Esophagus muscularis mucosa (tissue), 4 donors: ENCODE results near the gene MAGI2. TPM values are rescaled to one million over a fixed set of nuclear protein-coding genes. Genes with fewer than 3 reads are reported as not detected.

Source experiments
- DNase-seq: peaks from one replicate; pipeline ENCODE4 v3.0.0-alpha.2; 2017; ENCODE audit errors: extremely low spot score
- H3K27ac ChIP-seq, 4 donors: fragments of 200-600 bp; sonication (generic); replicated peaks in 1 of 4; 1 replicate in 3 of 4; 2 replicates in 1 of 4; pipeline ENCODE4 v1.5.1; 2016 to 2019; ENCODE audit warnings: mild to moderate bottlenecking in 1 of 4
- H3K27me3 ChIP-seq, 4 donors: fragments of 200-600 bp; sonication (generic); one replicate each; pipeline versions ENCODE4 v1.5.1 to v1.6.0; 2016 to 2019
- H3K36me3 ChIP-seq, 4 donors: fragments of 200-600 bp; sonication (generic); one replicate each; pipeline ENCODE4 v1.5.1; 2016 to 2019
- H3K4me1 ChIP-seq, 4 donors: fragments of 200-600 bp; sonication (generic); one replicate each; pipeline ENCODE4 v1.5.1; 2016 to 2019
- H3K4me3 ChIP-seq, 4 donors: fragments of 200-600 bp; sonication (generic); 1 replicate in 2 of 4; 2 replicates in 2 of 4; pipeline ENCODE4 v1.5.1; 2016 to 2019; ENCODE audit warnings: mild to moderate bottlenecking in 4 of 4, moderate library complexity in 1 of 4
- H3K9me3 ChIP-seq, 4 donors: fragments of 200-600 bp; sonication (generic); 1 replicate in 3 of 4; 2 replicates in 1 of 4; pipeline ENCODE4 v1.5.1; 2016 to 2019
- EP300 ChIP-seq: sonication (generic); formaldehyde crosslinking; IDR thresholded peaks from one replicate; pipeline ENCODE4 v1.6.1; 2017; ENCODE audit warnings: antibody characterized with exemption
- POLR2A ChIP-seq: fragments of 450-650 bp; IDR thresholded peaks from one replicate; pipeline ENCODE4 v1.6.1; 2017; ENCODE audit warnings: antibody characterized with exemption, moderate library complexity, mild to moderate bottlenecking, low read depth
- POLR2AphosphoS5 ChIP-seq, 2 donors: sonication (generic); formaldehyde crosslinking; IDR thresholded peaks; one replicate each; pipeline ENCODE4 v1.6.1; 2017; ENCODE audit warnings: antibody characterized with exemption in 2 of 2
- WGBS: methylation state at CpG from one replicate; pipeline ENCODE4 v1.1.5; 2018; 5-methylcytosine and 5-hydroxymethylcytosine counted together
- intact Hi-C: fragments of 100-400 bp; cut with DNase I; formaldehyde crosslinking; loops from one replicate; pipeline ENCODE4 v1.15.1; 2023
- small RNA-seq, 3 donors: library from RNA; depleted of rRNA; stranded (forward); fragments of <200 nt; gene quantifications; one replicate each; pipeline ENCODE3, GENCODE V24; 2016
- total RNA-seq, 4 donors: library from RNA; depleted of rRNA; stranded (reverse); fragments of >200 nt; gene quantifications; one replicate each; pipeline versions ENCODE4 v1.1.0 to v1.2.1, GENCODE V29; 2016
- TF ChIP-seq, protein P1 (sequence below), 3 experiments: fragments of 200-600 bp in 2 of 3; fragments of 450-650 bp in 1 of 3; sonication (generic) in 2 of 3; IDR thresholded peaks; one replicate each; pipeline ENCODE4 v1.5.1; 2017 to 2019; ENCODE audit warnings: antibody characterized with exemption in 3 of 3, mild to moderate bottlenecking in 2 of 3, moderate library complexity in 1 of 3

The MAGI2 gene
- total RNA-seq, 4 donors from 2014 or later = 14.4 to 22.3 (median 21.2) TPM

DNA sequence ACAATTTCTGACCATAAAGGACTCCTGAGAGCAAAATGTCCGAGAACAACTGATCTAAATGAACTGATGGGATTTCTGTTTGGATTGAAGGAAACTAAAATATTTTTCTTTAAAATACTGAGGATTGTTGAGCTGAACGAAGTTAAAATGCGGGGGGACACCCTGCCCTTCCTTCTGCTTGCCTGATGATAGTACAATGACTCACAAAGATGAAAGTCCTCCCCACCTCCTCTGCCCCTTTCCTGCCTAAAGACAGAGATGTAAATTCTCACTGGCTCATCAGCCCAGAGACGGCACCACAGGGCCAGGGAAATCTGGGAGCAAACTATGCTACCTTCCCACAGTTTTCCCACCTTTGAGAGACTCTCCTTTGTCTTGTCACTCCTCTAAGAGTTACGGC, 1474.2 kb downstream of the MAGI2 start:
- Histone ChIP-seq H3K4me1 (no peaks in the 10 kb centered on the region), H3K27ac (no peak overlapping the region), H3K4me3 (no peak overlapping the region), H3K9me3 (no peaks in the 10 kb centered on the region), H3K27me3 (no peaks in the 10 kb centered on the region), H3K36me3 (no peaks in the 10 kb centered on the region)
- intact Hi-C loops = no loop called here
- WGBS = 85% methylated on average over 5 of the region's 5 CpGs
- no peak for TF ChIP-seq POLR2AphosphoS5 (IDR thresholded peaks at IDR 0.05)
- no peak for TF ChIP-seq EP300
- no peak for TF ChIP-seq POLR2A
- TF ChIP-seq, protein P1, sequence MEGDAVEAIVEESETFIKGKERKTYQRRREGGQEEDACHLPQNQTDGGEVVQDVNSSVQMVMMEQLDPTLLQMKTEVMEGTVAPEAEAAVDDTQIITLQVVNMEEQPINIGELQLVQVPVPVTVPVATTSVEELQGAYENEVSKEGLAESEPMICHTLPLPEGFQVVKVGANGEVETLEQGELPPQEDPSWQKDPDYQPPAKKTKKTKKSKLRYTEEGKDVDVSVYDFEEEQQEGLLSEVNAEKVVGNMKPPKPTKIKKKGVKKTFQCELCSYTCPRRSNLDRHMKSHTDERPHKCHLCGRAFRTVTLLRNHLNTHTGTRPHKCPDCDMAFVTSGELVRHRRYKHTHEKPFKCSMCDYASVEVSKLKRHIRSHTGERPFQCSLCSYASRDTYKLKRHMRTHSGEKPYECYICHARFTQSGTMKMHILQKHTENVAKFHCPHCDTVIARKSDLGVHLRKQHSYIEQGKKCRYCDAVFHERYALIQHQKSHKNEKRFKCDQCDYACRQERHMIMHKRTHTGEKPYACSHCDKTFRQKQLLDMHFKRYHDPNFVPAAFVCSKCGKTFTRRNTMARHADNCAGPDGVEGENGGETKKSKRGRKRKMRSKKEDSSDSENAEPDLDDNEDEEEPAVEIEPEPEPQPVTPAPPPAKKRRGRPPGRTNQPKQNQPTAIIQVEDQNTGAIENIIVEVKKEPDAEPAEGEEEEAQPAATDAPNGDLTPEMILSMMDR (IDR thresholded peaks at IDR 0.05) = no peak
- DNase-seq = no peak

DNA sequence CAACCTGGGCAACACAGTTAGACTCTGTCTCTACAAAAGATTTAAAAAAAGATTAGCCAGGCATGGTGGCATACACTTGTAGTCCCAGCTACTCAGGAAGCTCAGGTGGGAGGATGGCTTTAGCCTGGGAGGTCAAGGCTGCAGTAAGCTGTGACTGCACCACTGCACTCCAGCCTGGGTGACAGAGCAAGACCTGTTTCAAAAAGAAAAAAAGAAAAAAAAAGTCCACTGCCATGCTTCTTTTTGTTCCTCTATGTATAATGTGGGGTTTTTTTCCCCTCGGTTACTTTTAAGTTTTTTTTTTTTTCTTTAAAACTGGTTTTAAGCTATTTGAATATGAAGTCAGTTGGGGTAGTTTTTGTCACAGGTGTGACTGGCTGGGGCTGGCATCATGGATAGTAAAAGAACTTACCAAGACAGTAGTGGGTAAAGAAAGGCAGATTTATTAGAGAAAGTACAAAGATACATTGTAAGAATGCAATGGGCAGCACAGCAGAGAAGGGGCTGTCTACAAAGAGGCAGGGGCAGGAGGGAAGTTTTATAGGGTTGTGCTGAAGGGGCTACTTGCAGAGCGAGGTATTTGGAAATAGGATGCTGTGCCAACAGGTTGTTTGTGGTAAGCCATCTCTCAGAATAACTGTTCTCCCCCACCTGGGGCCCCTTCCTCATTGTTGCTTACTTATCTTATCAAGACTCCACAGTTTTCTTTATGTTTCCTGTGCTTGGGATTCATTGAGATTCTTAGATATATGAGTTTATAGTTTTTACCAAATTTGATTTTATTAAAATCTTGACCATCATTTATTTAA, 1477.6 kb downstream of the MAGI2 start:
- Histone ChIP-seq H3K27ac (no peak overlapping the region), H3K27me3 (no peaks in the 10 kb centered on the region), H3K36me3 (no peaks in the 10 kb centered on the region), H3K4me3 (no peak overlapping the region), H3K9me3 (no peaks in the 10 kb centered on the region), H3K4me1 (no peaks in the 10 kb centered on the region)
- intact Hi-C loops = no loop called here
- WGBS = 86% methylated on average over 2 of the region's 2 CpGs
- no peak for DNase-seq
- TF ChIP-seq POLR2AphosphoS5 (IDR thresholded peaks at IDR 0.05) (no peak), POLR2A (no peak), EP300 (no peak)
- TF ChIP-seq, protein P1 (IDR thresholded peaks at IDR 0.05) = no peak

DNA sequence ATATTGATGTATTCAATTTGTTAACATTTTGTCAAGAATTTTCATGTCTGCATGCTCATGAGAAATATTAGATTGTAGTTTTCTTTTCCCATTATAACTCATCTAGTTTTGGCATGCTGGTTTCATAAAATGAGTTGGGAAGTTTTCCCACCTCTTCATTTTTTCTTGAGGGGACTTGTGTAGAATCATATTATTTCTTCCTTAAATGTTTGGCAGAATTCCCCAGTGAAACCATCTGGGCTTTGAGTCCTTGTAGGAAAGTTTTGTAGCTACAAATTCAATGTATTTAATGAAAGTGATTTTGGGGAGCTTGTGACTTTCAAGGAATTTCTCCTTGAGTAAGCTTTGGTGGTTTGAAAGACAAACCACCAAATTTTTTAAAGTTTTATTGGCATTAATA, 1481.7 kb downstream of the MAGI2 start:
- Histone ChIP-seq H3K9me3 (no peaks in the 10 kb centered on the region), H3K27me3 (no peaks in the 10 kb centered on the region), H3K4me3 (no peak overlapping the region), H3K27ac (no peak overlapping the region), H3K4me1 (no peaks in the 10 kb centered on the region), H3K36me3 (no peaks in the 10 kb centered on the region)
- no peak for DNase-seq
- no peak for TF ChIP-seq POLR2A
- TF ChIP-seq EP300 = no peak
- TF ChIP-seq, protein P1 (IDR thresholded peaks at IDR 0.05) = no peak
- no peak for TF ChIP-seq POLR2AphosphoS5 (IDR thresholded peaks at IDR 0.05)
- intact Hi-C loops = no loop called here

DNA sequence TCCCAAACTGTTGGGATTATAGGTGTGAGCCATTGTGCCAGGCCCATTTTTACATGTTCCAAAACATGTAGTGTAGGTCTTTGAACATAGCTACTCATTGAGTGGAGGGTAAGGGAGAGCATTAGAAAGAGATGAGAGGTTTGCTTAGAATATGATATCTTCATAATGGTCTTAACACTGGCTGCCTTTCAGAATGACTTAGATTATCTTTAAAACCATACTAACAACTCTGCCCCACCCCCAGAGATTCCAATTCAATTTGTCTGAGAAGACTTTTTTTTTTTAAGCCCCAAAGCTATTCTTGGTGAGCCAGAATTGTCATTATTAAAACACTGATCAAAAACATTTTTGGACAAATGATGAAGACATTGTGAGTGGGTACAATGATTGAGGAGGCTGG, 1486.0 kb downstream of the MAGI2 start:
- no peak overlapping the region for H3K27ac ChIP-seq
- no peaks in the 10 kb centered on the region for H3K36me3 ChIP-seq
- no peaks in the 10 kb centered on the region for H3K9me3 ChIP-seq
- H3K4me3 ChIP-seq = no peak overlapping the region
- intact Hi-C loops = no loop called here
- TF ChIP-seq, protein P1 (IDR thresholded peaks at IDR 0.05) = no peak
- TF ChIP-seq POLR2A (no peak), EP300 (no peak), POLR2AphosphoS5 (IDR thresholded peaks at IDR 0.05) (no peak)
- H3K27me3 ChIP-seq = no peaks in the 10 kb centered on the region
- no peak for DNase-seq
- H3K4me1 ChIP-seq = no peaks in the 10 kb centered on the region

Small RNA genes lying within 50 kb of the gene (small RNA-seq; reads per million reads assigned to genes)
- gene RNU6-337P (0 reads per million in 3 donors), gene RNU6-530P (0 reads per million in 3 donors)
